ENCODE results near the gene CAMTA1.

GRCh38 chr1:7350804-7351203 lies 565.5 kb downstream of the CAMTA1 start:
- TF ChIP-seq ARNT (IDR thresholded peaks at IDR 0.05) (no peak), FOXK2 (IDR thresholded peaks at IDR 0.05) (no peak), NFRKB (IDR thresholded peaks at IDR 0.05) (no peak), BHLHE40 (IDR thresholded peaks at IDR 0.05; ENCODE audit: borderline replicate concordance) (no peak), SP1 (IDR thresholded peaks at IDR 0.05) (no peak), FOXA1 (IDR thresholded peaks at IDR 0.05) (no peak), SUZ12 (IDR thresholded peaks at IDR 0.05) (no peak), PKNOX1 (IDR thresholded peaks at IDR 0.05) (no peak), LEF1 (IDR thresholded peaks at IDR 0.05; ENCODE audit: borderline replicate concordance) (no peak), FOXM1 (IDR thresholded peaks at IDR 0.05; ENCODE audit: borderline replicate concordance) (no peak), ELF4 (IDR thresholded peaks at IDR 0.05) (no peak), TARDBP (IDR thresholded peaks at IDR 0.05) (no peak), HDGF (IDR thresholded peaks at IDR 0.05; ENCODE audit: borderline replicate concordance) (no peak)
